Inflammatory macrophage (primary cell): ENCODE data around the gene TXNDC9.
"Not testable (repeated sequence)": the region's sequence is repeated elsewhere in the genome, so short reads cannot be mapped to it uniquely, and the experiment has no call there.

Source experiments
- DNase-seq, 2 donors: peaks; one replicate each; pipeline ENCODE4 v3.0.0-alpha.2; 2020 to 2022
- total RNA-seq, 18 experiments: gene quantifications; one replicate each; lab custom pipeline; 2026; ENCODE audit warnings: mixed read lengths in 6 of 18, inconsistent platforms in 2 of 18; lab: John Stamatoyannopoulos, UW

Gene TXNDC9
- 31.4 to 66.9 (median 46.3) reads per million in 18 experiments for total RNA-seq

DNA sequence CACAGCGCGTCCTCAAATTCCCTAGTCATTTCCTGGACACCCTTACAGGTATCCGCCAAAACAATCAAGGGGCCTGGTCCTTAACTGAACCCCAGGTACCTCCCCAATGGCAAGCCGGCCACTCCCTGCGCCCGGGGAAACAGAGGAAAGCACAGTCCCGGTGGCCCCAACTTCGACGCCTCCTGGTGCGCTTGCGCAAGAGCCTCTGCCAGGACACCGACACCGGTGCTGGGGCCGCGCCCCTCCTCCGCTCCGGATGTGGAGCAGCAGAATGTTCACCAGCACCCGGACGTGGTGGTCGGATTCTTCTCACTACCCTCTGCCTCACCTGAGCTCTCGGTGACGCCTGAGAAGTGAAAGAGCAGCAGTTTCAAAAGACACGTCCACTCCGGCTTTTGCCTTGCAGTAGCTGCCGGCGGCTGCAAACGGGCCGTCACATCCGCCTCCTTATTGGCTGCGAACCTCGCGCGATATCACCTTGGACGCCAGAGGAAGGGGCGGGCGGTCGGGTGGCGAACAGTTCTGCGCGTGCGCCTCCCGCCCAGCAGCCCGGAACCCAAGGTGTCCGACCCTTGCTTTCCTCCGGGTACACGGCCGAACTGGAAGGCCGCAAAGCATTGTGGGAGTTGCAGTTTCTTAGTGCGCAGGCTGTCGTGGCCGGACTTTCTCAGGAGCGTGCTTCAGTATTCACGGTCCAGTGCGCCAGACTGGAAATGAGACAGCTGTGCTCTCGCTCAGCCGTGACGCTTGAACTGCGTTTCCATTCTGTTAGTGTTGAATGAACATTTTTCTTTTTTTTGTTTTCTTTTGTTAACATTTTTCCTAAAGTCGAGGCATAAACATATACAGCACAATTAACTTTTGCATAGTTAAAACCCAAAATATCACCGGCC, at the start of gene TXNDC9:
Gene TXNDC9, minus strand, starts transcription at position 423 of the 893 bp plus-strand sequence. CDS start 3,123 bp downstream, outside the sequence.
- peak; percentile 100 for DNase-seq

GRCh38 chr2:99382143-99382542, 46.0 kb upstream of the TXNDC9 start:
- DNase-seq: no peak

GRCh38 chr2:99380376-99381010, 44.4 kb upstream of the TXNDC9 start:
- DNase-seq: no peak

GRCh38 chr2:99377879-99378278, 41.7 kb upstream of the TXNDC9 start:
- DNase-seq: no peak

GRCh38 chr2:99376254-99376864, 40.2 kb upstream of the TXNDC9 start:
- no peak for DNase-seq

DNA sequence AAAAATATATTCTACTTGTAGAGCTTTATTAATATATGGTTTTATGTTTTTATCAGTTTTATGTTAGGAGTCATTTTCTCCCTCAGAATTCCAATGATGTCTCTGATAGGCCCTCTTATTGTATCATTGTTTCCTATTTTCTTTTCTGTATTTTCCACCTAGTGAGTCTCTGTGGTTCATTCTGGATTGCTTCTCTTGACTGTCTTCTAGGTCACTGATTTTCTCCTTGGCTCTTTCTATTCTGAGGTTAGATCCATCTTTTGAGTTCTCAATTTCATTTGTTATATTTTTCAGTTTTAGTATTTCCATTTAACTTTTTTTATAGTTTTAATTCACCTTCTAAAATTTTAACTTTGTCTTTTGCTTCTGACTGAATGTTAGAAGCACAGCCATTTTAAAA, 38.6 kb upstream of the TXNDC9 start:
- DNase-seq: no peak

GRCh38 chr2:99373144-99373543, 37.0 kb upstream of the TXNDC9 start:
- no peak for DNase-seq

GRCh38 chr2:99368854-99369253, 32.7 kb upstream of the TXNDC9 start:
- DNase-seq: not testable (repeated sequence)

- DNase-seq: no peak
Measured at GRCh38 chr2:99365661-99366060, 29.5 kb upstream of the TXNDC9 start.

DNA sequence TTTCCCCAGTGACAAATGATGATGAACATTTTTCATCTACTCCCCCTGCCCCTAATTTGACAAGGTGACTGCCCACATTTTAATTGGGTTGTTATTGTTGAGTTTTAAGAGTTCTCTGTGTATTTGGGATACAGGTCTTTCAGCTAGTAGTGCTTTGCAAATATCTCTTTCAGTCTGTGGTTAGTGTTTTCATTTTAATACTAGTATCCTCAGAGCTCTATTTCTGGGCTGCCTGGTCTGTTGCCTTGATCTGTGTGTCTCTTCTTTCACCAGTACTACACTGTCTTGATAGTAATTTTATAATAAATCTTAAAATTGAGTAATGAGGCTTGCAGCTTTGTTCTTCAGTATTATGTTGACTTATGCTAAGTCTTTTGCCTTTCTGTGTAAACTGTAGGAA, 20.7 kb upstream of the TXNDC9 start:
- DNase-seq: no peak

- not testable (repeated sequence) for DNase-seq
Measured at GRCh38 chr2:99354825-99355224, 18.7 kb upstream of the TXNDC9 start.

GRCh38 chr2:99354070-99354469, 17.9 kb upstream of the TXNDC9 start:
- DNase-seq: no peak

DNA sequence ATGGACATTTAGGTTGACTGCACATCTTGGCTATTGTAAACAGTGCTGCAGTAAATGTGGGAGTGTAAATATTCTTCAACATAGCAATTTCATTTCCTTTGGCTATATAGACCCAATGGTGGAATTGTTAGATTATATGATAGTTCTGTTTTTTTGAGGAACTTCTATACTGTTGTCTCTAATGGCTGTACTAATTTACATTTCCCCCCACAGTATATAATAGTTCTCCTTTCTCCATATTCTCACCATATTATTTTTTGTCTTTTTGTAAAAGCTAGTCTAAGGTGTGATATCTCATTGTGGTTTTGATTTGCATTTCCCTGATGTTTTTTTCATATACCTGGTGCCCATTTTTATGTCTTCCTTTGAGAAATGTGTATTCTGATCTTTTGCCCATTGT, 14.1 kb upstream of the TXNDC9 start:
- DNase-seq: no peak

DNA sequence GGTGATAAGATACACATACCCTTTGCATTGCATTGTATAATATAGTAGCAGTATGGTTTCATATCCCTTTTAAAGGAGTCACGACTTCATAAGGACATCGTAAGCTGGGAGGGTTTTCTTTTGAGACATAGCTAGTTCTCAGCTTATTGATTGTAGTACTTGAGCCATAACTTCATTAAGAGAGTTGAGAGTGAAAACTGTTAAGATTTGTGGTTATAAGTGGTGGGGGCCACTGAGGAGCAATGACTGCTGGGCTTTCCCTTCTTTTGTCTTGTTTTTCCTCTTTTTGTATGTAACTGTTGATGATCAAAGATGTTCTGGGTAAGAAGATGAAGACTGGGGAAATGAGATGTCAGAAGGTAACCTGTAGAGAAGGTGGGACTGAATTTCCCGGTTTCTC, 12.0 kb upstream of the TXNDC9 start:
- DNase-seq: no peak

- DNase-seq: no peak
Measured at GRCh38 chr2:99346218-99346617, 10.1 kb upstream of the TXNDC9 start.

DNA sequence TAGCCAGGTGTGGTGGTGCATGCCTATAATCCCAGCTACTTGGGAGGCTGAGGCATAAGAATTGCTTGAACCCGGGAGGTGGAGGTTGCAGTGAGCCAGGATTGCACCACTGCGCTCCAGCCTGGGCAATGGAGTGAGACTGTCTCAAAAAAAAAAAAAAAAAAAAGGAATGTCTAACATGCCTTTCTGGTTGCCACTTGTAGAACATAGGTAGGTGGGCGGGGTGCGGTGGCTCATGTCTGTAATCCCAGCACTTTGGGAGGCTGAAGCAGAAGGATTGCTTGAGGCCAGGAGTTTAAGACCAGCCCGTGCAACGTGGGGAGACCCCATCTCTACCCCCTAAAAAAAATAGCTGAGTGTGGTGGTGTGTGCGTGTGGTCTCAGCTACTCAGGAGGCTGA, 9.3 kb upstream of the TXNDC9 start:
- DNase-seq: not testable (repeated sequence)

GRCh38 chr2:99342536-99342935, 6.4 kb upstream of the TXNDC9 start:
- no peak for DNase-seq

- DNase-seq: no peak
Measured at GRCh38 chr2:99340669-99341236, 4.6 kb upstream of the TXNDC9 start.

DNA sequence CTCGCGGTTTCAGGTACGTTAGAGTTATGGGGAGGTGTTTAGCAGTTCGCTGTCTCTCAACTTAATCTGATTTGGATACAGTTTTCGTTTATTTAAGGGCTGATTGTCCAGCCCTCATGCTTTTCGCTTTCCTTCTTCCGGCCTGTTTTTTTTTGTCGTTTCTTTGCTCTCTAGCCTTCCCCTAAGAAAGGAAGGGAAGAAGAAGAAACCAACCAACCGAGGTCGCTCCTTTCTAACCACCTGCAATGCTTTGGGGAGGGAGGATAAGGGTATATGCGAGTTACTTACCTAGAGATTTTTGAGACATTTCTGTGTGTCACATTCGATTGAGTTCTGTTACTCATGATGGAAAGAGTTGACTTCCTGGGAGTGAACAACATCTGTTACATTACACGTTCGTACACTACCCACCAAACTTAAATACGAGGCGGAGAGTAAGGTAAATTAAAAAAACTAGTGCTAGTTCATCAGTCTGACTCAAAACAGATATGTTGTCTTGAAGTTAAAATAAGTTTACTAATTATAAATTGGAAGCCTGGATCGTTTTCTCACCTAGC, 2.0 kb upstream of the TXNDC9 start:
- DNase-seq: no peak

DNA sequence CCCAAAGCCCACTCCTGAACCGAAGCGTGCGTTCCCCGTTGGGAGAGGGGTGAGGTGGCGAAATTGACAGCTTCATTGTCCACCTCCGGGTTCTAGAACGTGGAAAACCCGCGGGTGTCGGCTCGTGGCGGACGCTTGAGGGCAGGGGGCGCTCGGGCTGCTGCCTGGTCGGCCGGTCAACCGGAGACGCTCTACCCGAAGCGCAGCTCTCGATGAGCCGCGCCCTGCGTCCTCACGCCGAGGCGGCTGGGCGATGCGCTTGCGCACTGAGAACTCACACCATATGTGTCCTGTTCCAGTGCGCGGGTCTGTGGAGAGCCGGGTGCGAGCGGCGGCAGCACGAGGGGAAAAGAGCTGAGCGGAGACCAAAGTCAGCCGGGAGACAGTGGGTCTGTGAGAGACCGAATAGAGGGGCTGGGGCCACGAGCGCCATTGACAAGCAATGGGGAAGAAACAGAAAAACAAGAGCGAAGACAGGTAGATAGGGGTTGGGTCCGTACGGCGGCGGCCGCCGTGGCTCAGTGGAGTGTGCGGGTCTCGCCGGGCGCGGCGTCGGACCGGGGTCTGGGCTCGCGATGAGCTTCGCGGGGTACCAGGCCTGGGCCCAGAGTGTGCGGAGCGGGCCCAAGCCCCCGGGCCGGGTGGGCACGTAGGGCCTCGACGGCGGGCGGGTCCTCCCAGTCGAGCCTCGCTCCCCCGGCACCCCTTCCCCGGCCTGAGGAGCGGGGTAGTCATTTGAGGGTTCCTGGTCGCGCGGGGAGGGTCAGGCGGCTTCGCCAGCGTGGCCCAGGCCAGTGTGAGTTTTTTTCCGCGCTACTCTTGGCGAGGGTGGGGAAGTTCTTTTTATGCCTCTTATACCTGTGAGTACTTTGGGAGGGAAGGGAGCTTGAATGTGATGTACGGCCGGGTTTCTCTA, 1.2 kb upstream of the TXNDC9 start, which contains the start of gene EIF5B:
Gene EIF5B, plus strand, starts transcription at position 277 of the 916 bp plus-strand sequence. Its CDS starts 166 bp downstream, at position 443.
- peak; percentile 98 to 99 for DNase-seq

- DNase-seq: no peak
Measured at GRCh38 chr2:99336804-99337112, 625 bp upstream of the TXNDC9 start.

- DNase-seq: no peak
Measured at GRCh38 chr2:99325384-99325783, 10.7 kb downstream of the TXNDC9 start.
